H4 (cell line): ENCODE data around the gene MOB1B. TPM values are rescaled to one million over a fixed set of nuclear protein-coding genes. Genes with fewer than 3 reads are reported as not detected.

Experiments
- DNase-seq: peaks from one replicate; pipeline ENCODE4 v3.0.0-alpha.2; 2015; ENCODE audit warnings: low spot score
- total RNA-seq: library from RNA; depleted of rRNA; stranded (reverse); fragments of >200 nt; shearing (Covaris generic); gene quantifications from 2 replicates; pipeline ENCODE4 v1.2.3, GENCODE V29; 2014

MOB1B gene
- total RNA-seq, 1 experiment from 2014 or later, result 5.9 TPM

DNA sequence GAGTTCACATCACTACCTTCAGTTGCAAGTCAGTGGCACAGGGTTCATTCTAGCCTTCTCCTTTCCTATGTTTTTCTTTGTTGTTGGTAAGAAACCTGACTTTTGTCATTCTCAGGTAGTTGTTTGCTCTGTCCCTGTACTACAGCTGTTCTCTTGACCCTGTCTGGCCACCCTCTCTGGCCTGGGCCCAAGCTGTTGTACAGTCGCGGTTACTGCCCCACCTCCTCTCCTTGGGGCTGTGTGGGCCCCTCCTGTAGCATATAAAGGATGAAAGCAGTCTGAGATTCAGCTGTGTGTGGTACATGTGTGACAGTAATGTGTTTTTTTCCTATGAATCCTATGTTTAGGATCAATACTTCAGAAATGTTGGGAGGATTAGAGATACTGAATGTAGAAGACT, 12.5 kb downstream of the MOB1B start:
- DNase-seq, result no peak

DNA sequence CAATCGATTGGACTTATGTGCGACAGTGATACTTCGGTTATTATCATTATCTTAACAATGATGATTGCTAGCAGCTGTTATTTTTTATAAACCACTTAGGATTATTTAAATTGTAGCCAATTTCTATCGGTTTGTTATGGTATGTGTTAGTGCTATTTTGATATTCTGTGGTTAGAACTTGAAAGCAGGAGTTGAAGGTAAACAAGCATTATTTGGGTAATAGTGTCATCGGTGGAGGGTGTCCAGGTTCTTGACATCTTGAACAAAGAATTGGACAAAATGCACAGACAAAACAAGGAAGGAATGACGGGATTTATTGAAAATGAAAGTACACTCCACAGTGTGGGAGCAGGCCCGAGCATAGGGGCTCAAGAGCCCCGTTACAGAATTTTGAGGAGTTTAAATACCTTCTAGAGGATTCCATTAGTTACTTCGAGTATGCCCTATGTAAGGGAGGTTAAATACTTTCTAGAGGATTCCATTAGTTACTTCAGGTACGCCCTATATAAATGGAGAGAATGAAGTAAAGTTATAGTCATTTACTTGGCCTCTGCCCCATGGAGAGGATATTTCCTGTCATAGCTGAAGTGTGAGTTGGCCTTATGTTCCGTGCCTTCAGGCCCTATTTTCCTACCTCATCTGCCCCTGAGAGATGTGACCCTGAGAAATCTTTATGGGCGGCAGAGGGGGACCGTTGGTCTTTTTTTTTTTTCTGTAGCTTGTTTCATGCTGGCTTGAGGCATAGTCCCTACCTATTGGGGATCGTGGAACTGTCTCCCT, 13.1 kb downstream of the MOB1B start:
- no peak for DNase-seq

DNA sequence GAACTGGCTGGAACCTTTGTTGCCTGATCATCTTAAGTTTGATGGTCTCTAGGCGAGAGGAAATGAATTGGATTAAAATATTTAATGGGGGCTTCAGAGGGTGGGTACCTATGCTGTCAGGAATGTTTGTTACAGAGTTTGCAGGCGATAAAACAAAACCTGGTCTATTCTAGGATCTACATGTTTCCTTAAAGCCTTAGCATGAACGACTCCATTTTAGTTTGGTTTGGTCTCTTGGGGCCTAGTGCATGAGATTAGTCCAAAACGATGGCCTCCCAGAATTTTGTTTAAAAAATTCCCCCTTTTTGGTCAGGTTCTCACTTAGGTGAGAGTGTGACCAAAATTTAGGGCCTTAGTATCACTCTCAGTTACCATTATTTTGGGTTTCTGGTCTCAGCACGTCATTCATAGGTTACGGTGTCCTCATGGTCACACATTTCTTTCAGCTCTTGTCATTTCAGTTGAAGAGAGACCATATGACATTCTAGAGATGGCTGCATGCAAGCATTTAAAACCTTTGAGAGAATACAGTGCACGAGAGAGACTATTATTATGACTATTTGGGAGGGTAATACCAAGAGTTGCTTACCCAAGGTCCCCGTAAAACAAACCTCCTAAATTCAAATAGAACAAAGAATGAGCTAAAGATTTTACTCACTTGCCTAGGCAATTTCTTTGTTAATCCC, 13.8 kb downstream of the MOB1B start:
- no peak for DNase-seq

- DNase-seq, result no peak
Measured at GRCh38 chr4:70920592-70920991, 18.4 kb downstream of the MOB1B start.

DNA sequence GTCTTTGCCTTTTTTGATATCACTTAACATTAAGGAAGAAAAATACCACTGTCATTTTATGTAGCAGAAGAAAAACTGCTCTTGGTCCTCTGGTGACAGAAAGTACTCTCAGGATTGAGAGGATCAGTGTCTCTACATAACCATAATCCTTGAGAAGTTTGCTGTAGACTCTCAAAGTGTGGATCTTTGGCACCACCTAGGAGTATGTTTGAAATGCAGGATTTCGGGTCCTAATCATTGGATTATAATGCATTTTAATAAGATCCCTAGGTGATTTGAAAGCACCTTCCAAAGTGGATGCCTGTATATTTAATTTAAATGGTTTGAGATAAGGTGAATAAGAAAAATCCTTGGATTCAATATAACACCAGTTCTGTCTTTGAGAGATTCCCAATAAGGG, 23.2 kb downstream of the MOB1B start:
- no peak for DNase-seq

- DNase-seq, result no peak
Measured at GRCh38 chr4:70925899-70926635, 23.9 kb downstream of the MOB1B start.

DNA sequence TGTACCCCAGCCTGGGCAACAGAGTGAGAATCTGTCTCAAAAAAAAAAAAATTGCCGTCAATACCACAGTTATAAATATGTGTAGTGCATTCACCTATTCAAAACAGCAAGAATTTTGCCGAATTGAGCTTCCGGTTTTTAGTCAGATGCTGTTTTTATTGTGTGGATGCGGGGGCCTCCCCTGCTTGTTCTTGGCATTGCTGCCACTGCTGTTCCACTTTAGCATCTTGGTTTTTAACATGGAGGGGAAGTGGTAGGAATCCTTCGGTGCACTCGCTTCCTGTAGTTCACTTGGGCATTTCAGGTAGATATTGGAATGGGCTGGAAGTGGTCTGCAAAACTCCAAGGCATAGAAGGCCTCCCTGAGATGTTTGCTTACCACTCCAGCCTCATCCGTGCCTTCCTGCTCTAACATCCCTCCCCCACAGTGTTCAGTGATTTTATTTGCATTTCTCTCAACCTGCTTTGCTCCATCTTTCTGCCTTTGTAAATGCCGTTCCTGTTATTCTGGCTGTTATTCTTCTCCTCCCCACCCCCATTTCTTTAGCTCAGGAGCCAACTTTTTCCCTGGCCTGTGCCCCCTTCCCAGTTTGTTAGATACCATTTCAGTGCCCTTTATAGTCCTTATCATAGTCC, 25.5 kb downstream of the MOB1B start:
- no peak for DNase-seq

DNA sequence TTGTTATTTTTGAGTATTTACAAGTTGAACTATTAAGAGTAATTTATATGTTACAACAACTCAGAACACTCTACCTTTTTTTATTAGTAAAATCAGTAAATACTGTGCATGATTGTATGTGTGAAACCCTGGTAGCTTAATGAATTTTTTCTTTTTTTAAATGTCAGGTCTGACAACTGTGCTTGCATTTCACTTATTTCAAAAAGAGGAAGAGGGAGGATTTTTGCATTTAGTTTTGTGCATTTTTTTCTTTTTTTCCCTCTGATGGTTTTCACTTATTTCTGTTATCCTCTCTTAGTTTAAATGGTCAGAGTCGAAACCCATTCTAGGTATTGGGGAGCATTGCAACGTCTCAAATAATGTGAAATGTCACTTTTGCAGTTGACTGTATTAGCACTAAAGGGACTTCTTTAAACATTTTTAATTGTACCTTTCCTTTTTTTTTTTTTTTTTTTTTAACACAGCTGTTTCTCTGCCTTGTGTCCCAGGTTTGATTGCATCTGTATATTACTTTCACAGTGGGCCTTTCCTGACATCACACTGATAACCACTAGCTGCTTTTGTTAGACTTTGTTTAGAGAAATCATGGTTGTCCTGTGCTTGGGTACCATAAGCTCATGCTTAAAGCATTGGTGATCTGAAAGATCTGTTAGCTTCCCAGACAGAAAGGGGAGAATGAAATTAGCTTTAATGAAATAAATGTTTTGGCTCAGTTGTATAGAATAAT, 28.5 kb downstream of the MOB1B start:
- DNase-seq, result no peak

- no peak for DNase-seq
Measured at GRCh38 chr4:70931347-70931746, 29.2 kb downstream of the MOB1B start.

DNA sequence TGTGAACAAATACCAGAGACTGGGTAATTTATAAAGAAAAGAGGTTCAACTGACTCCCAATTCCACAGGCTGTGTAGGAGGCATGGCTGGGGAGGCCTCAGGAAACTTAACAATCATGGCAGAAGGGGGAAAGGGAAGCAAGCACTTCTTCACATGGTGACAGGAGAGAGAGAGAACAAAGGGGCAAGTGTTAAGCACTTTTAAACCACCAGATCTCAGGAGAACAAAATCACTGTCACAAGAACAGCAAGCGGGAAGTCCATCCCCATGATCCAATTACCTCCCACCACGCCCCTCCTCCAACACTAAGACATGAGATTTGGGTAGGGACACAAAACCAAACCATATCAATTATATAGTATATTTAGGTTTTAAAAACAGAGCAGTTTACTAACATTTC, 30.8 kb downstream of the MOB1B start:
- no peak for DNase-seq

DNA sequence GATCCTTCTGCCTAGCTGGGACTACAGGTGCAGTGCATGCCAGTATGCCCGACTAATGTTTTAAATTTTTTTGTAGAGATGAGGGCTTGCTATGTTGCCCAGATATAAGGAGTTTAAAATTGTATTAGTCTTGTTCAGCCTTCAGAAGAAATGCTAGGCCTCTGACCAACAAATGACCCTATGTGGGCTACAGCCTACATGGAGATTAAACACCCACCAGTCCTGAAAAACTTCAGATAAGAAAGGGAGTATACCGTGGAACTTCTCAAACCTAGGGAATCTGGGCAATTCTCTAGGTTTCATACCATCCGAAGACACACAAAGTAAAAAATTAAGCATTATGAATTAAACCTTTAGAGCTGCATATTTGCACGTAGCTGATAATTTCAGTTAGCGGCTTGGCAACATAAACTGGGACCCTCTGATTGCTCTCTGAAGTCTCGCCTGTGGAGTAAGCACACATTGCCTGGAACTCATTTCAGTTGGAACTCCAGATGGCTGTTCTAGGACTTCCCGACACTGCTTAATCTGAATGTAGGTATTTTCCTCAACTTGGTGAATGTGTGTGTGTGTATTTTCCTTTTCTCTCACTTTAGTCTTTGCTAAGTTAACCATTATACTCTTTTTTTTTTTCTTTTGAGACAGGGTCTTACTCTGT, 33.0 kb downstream of the MOB1B start:
- DNase-seq, result no peak

- no peak for DNase-seq
Measured at GRCh38 chr4:70936200-70936787, 34.1 kb downstream of the MOB1B start.

DNA sequence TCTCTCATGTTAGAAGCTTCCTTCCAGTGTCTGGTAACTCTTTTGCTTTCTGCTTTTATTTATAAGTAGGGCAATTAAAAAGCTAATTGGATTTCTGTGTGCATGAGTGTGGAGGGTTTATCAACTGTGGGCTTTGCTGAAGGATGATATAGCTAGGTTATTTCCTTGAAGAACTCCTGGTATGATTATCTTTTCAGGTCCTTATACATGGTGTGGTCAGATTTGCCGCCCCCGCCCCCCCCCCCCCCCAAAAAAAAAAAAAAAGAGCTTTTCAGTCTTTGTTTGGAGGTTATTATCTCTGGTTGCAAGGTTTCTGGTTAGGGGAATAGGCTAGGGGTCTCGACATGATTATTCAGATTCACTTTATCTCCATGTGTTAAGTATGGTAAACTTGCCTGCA, 35.9 kb downstream of the MOB1B start:
- no peak for DNase-seq

DNA sequence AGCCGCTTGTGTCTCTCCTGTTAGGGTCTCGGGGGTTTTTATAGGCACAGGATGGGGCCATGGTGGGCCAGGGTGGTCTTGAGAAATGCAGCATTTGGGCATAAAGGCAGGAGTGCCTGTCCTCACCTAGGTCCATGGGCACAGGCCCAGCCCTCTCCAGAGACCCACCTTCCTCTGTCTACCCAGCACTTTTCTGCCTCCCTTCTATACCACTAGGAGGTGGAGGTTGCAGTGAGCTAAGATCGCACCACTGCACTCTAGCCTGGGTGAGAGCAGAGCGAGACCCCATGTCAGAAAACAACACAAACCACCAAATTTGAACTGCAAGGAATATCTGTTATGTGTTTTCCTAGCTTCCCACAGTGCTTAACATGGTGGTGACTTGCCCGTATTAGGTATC, 38.0 kb downstream of the MOB1B start:
- no peak for DNase-seq

- DNase-seq, result no peak
Measured at GRCh38 chr4:70943114-70943513, 40.9 kb downstream of the MOB1B start.

DNA sequence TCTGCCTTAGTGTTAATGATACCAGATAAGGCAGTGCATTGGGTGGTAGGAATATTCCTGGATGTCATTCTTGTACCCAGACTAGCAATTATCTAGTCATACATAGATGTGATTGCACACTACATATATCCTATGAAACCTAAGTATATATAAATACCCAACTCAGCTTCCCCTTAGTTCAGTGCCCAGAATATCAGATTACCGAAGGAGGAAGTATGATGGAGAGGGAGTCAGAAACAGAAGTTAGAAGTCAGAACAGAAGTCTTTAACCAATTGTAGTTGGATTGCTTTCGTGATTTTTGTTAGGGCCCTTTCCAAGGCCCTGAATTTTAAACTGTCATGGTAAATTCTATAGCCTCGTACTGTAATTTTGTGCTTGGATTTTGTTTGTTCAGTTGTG, 42.9 kb downstream of the MOB1B start:
- DNase-seq, result no peak

GRCh38 chr4:70945452-70946055, 43.4 kb downstream of the MOB1B start:
- DNase-seq, result no peak

DNA sequence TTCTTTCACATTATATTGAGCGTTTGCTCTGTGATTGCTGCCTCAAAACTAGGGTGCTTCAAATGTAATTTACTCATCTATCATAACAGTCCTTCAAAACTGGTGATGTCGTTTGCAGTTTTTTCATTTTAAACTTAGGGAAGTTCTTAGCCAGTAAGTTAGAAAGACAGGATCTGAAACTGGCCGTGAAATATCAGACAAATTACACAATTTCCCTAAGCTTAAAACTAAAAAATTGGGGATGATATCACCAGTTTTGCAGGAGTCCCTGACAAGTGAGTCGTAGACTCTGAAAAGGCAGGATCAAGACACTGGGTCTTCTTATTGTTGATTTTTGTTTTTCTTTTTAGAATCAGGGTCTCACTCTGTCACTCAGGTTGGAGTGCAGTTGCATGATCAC, 44.8 kb downstream of the MOB1B start:
- no peak for DNase-seq

DNA sequence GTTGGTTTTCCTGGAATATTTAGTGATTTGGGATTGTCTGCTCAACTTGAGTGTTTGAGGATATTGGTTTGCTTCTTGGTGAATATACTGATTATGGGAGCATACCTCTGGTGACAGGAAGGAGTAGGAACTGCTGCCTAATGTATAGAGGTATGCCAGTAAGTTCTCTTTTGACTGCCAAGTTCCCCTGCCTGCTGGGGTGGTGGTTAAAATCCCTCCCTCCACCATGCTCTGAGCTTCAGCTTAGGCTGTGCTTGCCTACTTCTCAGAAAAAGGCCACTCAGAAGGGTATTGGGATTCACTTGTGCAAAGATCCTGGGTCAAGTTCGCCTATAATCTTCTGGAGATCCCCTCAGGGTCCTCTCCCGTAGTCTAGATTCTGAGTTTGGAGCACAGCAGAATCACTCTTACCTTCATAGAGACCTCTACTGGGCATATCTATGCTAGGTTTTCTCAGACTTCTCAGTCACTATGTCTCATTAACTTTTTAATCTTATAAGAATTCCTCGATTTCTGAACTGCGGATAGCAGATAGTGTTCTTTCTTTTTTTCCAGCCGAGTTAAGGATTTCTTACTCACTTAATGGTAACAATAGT, 46.6 kb downstream of the MOB1B start:
- DNase-seq, result no peak

GRCh38 chr4:70954032-70954431, 51.9 kb downstream of the MOB1B start:
- DNase-seq, result no peak
